ENCODE data around the gene TNFRSF18. TPM values are rescaled to one million over a fixed set of nuclear protein-coding genes. Genes with fewer than 3 reads are reported as not detected.
A peak's percentile ranks its signal among the peaks of the same experiment; 100 is the strongest.

TNFRSF18 gene
- total RNA-seq, 1 donor from 2014 or later = not detected

DNA sequence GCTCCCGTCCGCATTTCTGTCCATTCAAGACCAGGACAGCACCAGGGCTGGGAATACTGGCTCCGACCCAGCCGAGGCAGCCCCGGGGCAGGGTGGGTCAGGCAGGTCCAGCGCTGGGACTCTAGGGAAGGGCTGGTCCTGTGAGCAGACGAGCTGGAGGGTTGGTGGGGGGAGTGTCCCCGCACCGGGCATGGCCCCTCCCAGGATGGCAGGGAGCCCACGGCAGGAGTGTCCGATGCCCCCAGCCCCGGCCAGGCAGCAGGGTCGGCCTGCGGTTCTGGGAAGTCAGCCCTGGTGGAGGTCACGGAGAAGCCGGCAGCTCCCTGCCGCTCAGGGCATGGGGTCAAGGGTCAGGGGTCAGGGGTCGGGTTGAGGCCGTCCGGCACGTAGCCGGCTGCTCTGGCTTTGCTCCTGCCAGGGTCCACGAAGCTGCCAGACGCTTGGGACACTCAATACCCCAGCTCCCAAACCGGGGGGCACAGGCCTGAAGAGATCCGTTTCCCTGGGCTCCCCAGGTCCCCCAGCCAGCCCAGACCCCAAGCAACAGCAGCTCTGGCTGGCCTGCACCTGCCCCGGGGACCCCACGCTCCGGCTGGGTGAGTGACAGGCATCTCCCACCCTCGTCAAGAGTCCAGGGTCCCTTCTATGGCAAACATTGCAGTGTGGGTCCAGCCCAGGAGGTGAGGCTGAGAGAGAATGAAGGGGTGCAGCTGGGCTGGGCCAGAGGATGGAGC, 33.4 kb upstream of the TNFRSF18 start:
- H3K4me1 Mint-ChIP-seq (ENCODE audit: low read depth) = peaks cover 8% of the 10 kb centered on the region
- TF ChIP-seq, protein P1, sequence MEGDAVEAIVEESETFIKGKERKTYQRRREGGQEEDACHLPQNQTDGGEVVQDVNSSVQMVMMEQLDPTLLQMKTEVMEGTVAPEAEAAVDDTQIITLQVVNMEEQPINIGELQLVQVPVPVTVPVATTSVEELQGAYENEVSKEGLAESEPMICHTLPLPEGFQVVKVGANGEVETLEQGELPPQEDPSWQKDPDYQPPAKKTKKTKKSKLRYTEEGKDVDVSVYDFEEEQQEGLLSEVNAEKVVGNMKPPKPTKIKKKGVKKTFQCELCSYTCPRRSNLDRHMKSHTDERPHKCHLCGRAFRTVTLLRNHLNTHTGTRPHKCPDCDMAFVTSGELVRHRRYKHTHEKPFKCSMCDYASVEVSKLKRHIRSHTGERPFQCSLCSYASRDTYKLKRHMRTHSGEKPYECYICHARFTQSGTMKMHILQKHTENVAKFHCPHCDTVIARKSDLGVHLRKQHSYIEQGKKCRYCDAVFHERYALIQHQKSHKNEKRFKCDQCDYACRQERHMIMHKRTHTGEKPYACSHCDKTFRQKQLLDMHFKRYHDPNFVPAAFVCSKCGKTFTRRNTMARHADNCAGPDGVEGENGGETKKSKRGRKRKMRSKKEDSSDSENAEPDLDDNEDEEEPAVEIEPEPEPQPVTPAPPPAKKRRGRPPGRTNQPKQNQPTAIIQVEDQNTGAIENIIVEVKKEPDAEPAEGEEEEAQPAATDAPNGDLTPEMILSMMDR (IDR thresholded peaks at IDR 0.05) = no peak
- DNase-seq (ENCODE audit: low spot score) = no peak
- H3K9me3 Mint-ChIP-seq (ENCODE audit: low read depth) = no peaks in the 10 kb centered on the region
- H3K4me3 Mint-ChIP-seq (ENCODE audit: unreplicated experiment) = no peak overlapping the region
- H3K27ac Mint-ChIP-seq (ENCODE audit: unreplicated experiment) = no peak overlapping the region
- peaks cover 1% of the 10 kb centered on the region for H3K36me3 Mint-ChIP-seq (ENCODE audit: low read depth)
- no peaks in the 10 kb centered on the region for H3K27me3 Mint-ChIP-seq (ENCODE audit: low read depth)

DNA sequence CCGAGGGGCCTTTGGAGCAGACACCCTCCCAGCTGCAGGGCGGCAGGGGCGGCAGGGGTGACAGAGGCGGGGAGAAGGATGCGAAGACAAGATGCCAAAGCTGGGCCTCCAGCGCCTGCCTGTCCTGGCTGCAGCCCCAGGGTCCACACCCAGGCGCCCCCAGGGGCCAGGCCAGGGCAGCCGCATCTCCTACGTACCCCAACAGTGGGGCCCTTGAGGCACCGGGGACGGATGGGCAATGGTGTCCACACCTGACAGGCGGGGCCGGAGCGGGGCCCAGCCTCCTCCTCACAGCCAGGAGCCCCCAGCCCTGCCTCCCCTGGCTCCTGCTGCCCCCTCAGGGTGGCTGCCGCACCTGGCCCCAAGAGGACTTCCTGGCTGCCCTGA, 32.8 kb upstream of the TNFRSF18 start:
- H3K4me3 Mint-ChIP-seq (ENCODE audit: unreplicated experiment) = no peak overlapping the region

DNA sequence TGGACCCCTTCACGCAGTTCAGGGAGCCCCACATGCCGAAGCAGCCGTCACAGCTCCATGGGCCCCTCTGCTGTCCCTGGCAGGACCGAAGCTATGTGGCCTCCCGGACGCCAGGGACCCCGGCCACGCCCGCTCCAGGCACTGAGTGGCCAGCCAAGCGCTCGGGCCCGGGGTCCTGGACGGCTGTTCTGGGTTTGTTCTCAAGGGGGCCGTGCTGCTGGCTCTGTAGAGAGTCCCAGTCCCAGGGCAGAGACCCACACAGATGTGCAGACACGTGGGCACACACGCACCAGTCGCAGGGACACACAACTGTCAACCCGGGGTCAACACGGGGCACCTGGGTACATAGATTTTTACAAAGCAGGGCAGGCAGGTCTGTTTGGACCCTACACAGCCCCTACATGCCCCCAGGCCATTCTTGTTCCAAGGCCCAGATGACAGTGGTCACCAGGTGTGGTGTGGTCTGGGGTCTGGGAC, 32.3 kb upstream of the TNFRSF18 start:
- no peaks in the 10 kb centered on the region for H3K27me3 Mint-ChIP-seq (ENCODE audit: low read depth)
- H3K4me3 Mint-ChIP-seq (ENCODE audit: unreplicated experiment) = no peak overlapping the region
- H3K4me1 Mint-ChIP-seq (ENCODE audit: low read depth) = peaks cover 18% of the 10 kb centered on the region
- no peaks in the 10 kb centered on the region for H3K9me3 Mint-ChIP-seq (ENCODE audit: low read depth)
- DNase-seq (ENCODE audit: low spot score) = no peak
- H3K27ac Mint-ChIP-seq (ENCODE audit: unreplicated experiment) = no peak overlapping the region
- TF ChIP-seq, protein P1 (IDR thresholded peaks at IDR 0.05) = no peak
- peaks cover 5% of the 10 kb centered on the region for H3K36me3 Mint-ChIP-seq (ENCODE audit: low read depth)

More for the DNA sequence above, 32.8 kb upstream of the TNFRSF18 start:
- Mint-ChIP-seq H3K4me1 (ENCODE audit: low read depth) (peaks cover 13% of the 10 kb centered on the region), H3K27ac (ENCODE audit: unreplicated experiment) (no peak overlapping the region), H3K9me3 (ENCODE audit: low read depth) (no peaks in the 10 kb centered on the region), H3K27me3 (ENCODE audit: low read depth) (no peaks in the 10 kb centered on the region), H3K36me3 (ENCODE audit: low read depth) (peaks cover 3% of the 10 kb centered on the region)
- DNase-seq (ENCODE audit: low spot score) = no peak
- TF ChIP-seq, protein P1 (IDR thresholded peaks at IDR 0.05) = peak; percentile 16

DNA sequence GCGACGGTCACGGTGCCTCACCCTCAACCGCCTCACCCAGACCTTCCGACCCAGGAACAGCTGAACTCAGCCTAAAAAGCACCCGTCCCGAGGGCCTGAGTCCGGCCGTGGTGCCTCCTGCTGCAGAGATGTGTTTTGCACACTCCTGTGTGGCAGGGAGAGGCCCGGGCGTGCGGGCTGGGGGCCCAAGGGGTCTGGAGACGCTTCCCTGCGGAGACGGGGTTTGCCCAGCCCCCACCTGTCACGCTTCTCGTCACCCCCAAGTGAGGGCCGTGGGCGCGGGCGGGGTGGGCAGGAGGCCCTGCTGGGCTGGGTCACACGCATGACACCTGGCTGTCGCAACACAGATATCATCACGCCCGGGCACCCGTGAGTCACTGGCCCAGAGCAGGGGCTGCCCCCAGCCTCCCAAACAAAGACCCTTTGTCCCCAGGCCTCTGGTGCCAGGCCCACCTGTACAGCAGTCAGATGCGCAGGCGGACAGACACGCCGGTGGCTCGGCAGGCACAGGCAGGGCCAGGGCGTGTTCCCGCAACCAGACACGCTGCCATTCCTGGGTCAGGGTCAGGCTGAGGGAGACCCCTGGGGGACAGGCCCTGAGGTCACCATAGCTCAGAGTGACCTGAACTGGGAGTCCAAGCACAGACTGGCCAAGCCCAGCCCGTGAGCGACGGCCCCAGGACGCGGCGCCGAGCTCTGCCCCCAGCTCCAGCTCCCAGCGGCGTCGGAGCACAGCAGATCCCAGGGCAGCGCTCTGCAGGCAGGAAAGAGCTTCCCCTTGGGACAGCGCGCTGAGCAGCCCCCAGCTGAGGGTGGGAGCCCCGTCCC, 31.7 kb upstream of the TNFRSF18 start:
- Mint-ChIP-seq H3K36me3 (ENCODE audit: low read depth) (peaks cover 7% of the 10 kb centered on the region), H3K4me1 (ENCODE audit: low read depth) (peaks cover 23% of the 10 kb centered on the region), H3K4me3 (ENCODE audit: unreplicated experiment) (no peak overlapping the region), H3K27ac (ENCODE audit: unreplicated experiment) (peak overlapping the region; percentile 8), H3K9me3 (ENCODE audit: low read depth) (no peaks in the 10 kb centered on the region), H3K27me3 (ENCODE audit: low read depth) (no peaks in the 10 kb centered on the region)
- TF ChIP-seq, protein P1 (IDR thresholded peaks at IDR 0.05) = peak; percentile 17
- DNase-seq (ENCODE audit: low spot score) = no peak

Data from chondrocyte (in vitro differentiated cells).